NK-92 (cell line): Measurements from ENCODE around the gene MEGF10.

Experiments
- DNase-seq: peaks from one replicate; lab custom pipeline; 2025; ENCODE audit not compliant: unreplicated experiment; lab: John Stamatoyannopoulos, UW

MEGF10 gene

GRCh38 chr5:127431977-127432585, 141.5 kb downstream of the MEGF10 start:
- DNase-seq, result no peak

GRCh38 chr5:127433526-127433925, 142.9 kb downstream of the MEGF10 start:
- no peak for DNase-seq

GRCh38 chr5:127434588-127434987, 144.0 kb downstream of the MEGF10 start:
- no peak for DNase-seq

- DNase-seq, result no peak
Measured at GRCh38 chr5:127435821-127436220, 145.2 kb downstream of the MEGF10 start.

GRCh38 chr5:127439644-127440043, 149.0 kb downstream of the MEGF10 start:
- DNase-seq, result no peak

GRCh38 chr5:127440831-127441230, 150.2 kb downstream of the MEGF10 start:
- DNase-seq, result no peak

- DNase-seq, result no peak
Measured at GRCh38 chr5:127441799-127442484, 151.3 kb downstream of the MEGF10 start.

GRCh38 chr5:127444171-127444570, 153.6 kb downstream of the MEGF10 start:
- no peak for DNase-seq

- DNase-seq, result no peak
Measured at GRCh38 chr5:127445328-127445727, 154.7 kb downstream of the MEGF10 start.

- DNase-seq, result no peak
Measured at GRCh38 chr5:127446626-127447025, 156.0 kb downstream of the MEGF10 start.

- DNase-seq, result no peak
Measured at GRCh38 chr5:127447827-127448226, 157.2 kb downstream of the MEGF10 start.

GRCh38 chr5:127450046-127450445, 159.4 kb downstream of the MEGF10 start:
- no peak for DNase-seq

- no peak for DNase-seq
Measured at GRCh38 chr5:127451096-127451495, 160.5 kb downstream of the MEGF10 start.

- no peak for DNase-seq
Measured at GRCh38 chr5:127452626-127453025, 162.0 kb downstream of the MEGF10 start.

GRCh38 chr5:127471211-127471610, 180.6 kb downstream of the MEGF10 start:
- no peak for DNase-seq

- no peak for DNase-seq
Measured at GRCh38 chr5:127472700-127473099, 182.1 kb downstream of the MEGF10 start.

GRCh38 chr5:127486471-127486870, 195.9 kb downstream of the MEGF10 start:
- no peak for DNase-seq

GRCh38 chr5:127492854-127493738, 202.5 kb downstream of the MEGF10 start:
- DNase-seq, result no peak

- DNase-seq, result no peak
Measured at GRCh38 chr5:127498548-127498947, 208.0 kb downstream of the MEGF10 start.

GRCh38 chr5:127505905-127506304, 215.3 kb downstream of the MEGF10 start:
- no peak for DNase-seq

GRCh38 chr5:127506616-127507015, 216.0 kb downstream of the MEGF10 start:
- DNase-seq, result no peak
